CD4-positive, alpha-beta T cell treated with Interferon alpha-2 for 1 hour (primary cell): ENCODE data around the gene DES.
A peak's percentile ranks its signal among the peaks of the same experiment; 100 is the strongest.

Source experiments
- DNase-seq, 2 donors: peaks; one replicate each; pipeline ENCODE4 v3.0.0-alpha.2; 2020 to 2022

The DES gene

GRCh38 chr2:219475697-219476651, 57.8 kb downstream of the DES start:
- DNase-seq: peak; percentile 24 to 53
